Measurements from ENCODE around the gene CD72. TPM values are rescaled to one million over a fixed set of nuclear protein-coding genes. Genes with fewer than 3 reads are reported as not detected.

The CD72 gene
- total RNA-seq, 4 donors from 2014 or later: 1.2 to 5.6 (median 2.0) TPM

GRCh38 chr9:35658968-35659220 is 40.7 kb upstream of the CD72 start:
- intact Hi-C loops (cut with DNase I; ENCODE audit: low total_unique reads): no loop called here
- WGBS, 2 donors: 0% methylated on average over 2 of the region's 2 CpGs
- TF ChIP-seq CTCF (IDR thresholded peaks at IDR 0.05) (no peak), POLR2A (IDR thresholded peaks at IDR 0.05) (no peak)
- no peak for DNase-seq (ENCODE audit: low spot score in 2 of 2)
- H3K4me3 ChIP-seq (ENCODE audit: low read depth, poor library complexity, severe bottlenecking): peak overlapping the region; percentile 70

DNA sequence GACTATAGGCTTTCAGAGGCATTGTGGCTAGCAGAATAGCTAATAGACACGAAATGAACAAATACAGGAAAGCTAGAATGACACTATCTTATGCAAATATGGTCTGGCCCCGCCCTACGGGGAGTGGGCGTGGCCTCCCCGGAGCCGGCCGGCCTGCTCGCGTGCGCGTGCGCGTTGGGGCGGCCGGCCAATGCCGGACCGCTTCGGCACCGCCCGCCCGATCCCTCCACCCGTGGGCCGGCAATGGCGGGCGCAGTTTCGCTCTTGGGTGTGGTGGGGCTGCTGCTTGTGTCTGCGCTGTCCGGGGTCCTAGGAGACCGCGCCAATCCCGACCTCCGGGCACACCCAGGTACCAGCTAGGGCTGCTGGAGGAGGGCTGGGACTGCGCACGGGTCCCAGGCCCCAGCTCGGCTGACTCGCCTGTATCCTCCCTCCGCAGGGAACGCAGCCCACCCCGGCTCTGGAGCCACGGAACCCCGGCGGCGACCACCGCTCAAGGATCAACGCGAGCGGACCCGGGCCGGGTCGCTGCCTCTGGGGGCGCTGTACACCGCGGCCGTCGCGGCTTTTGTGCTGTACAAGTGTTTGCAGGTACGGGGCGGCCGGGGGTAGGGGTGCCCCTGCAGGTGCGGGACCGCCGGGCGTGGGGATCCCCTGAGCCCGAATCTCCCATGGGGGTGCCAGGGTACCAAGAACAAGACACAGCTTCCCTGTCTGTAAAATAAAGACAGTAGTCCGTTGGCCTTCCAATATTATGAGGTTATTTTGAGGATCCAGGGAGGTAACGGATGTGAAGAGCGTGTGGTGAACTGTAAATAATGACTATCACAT is 40.1 kb upstream of the CD72 start, which contains the start of gene CCDC107:
Gene CCDC107, plus strand, starts transcription at position 156 of the 831 bp plus-strand sequence. Its CDS starts 88 bp downstream, at position 244.
- intact Hi-C loops (cut with DNase I; ENCODE audit: low total_unique reads): no loop called here
- 0 to 1% methylated on average over 44 to 55 of the region's 67 CpGs for WGBS, 2 donors
- no peak for TF ChIP-seq POLR2A (IDR thresholded peaks at IDR 0.05)
- no peak for TF ChIP-seq CTCF (IDR thresholded peaks at IDR 0.05)

GRCh38 chr9:35657546-35658136 is 39.4 kb upstream of the CD72 start, which contains the start of gene RMRP:
Gene RMRP (minus strand): TSS chr9:35658019.
- H3K4me3 ChIP-seq (ENCODE audit: low read depth, poor library complexity, severe bottlenecking): peak within 1 kb of the TSS; percentile 70
- intact Hi-C loops (cut with DNase I; ENCODE audit: low total_unique reads): no loop called here
- TF ChIP-seq POLR2A (IDR thresholded peaks at IDR 0.05): no peak
- TF ChIP-seq CTCF (IDR thresholded peaks at IDR 0.05): peak in 1 of 3 donors; percentile 47
- DNase-seq (ENCODE audit: low spot score in 2 of 2): peak; percentile 95 to 99
- 0% methylated on average over 27 to 42 of the region's 42 CpGs for WGBS, 2 donors

More for the DNA sequence above, 40.1 kb upstream of the CD72 start, which contains the start of gene CCDC107:
- H3K4me3 ChIP-seq (ENCODE audit: low read depth, poor library complexity, severe bottlenecking): peak within 1 kb of the TSS; percentile 70
- peak; percentile 71 to 96 for DNase-seq (ENCODE audit: low spot score in 2 of 2)

- 27% methylated on average over 25 of the region's 25 CpGs for WGBS, 2 donors
- DNase-seq (ENCODE audit: low spot score in 2 of 2): peak in 1 of 2 donors; percentile 91
- peak overlapping the region; percentile 7 for H3K4me3 ChIP-seq (ENCODE audit: low read depth, poor library complexity, severe bottlenecking)
- TF ChIP-seq POLR2A (IDR thresholded peaks at IDR 0.05) (no peak), CTCF (IDR thresholded peaks at IDR 0.05) (no peak)
- intact Hi-C loops (cut with DNase I; ENCODE audit: low total_unique reads): no loop called here
These were observed 38.8 kb upstream of the CD72 start for GRCh38 chr9:35656831-35657545.

DNA sequence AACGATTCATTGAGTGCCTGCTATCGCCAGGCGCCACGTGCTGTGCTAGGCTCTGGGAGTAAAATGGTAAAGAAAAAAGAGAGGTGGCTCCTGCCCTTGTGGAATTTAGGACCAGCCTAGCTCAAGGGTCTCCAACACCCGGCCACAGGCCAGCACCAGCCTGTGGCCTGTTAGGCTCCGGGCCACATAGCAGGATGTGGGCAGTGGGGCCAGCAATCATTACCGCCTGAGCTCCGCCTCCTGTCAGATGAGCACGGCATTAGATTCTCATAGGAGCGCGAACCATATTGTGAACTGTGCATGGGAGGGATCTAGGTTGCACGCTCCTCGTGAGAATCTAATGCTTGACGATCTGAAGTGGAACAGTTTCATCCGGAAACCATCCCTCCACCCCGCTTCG is 38.1 kb upstream of the CD72 start:
- H3K4me3 ChIP-seq (ENCODE audit: low read depth, poor library complexity, severe bottlenecking): no peak overlapping the region
- 83 to 85% methylated on average over 17 of the region's 17 CpGs for WGBS, 2 donors
- DNase-seq (ENCODE audit: low spot score in 2 of 2): no peak
- intact Hi-C loops (cut with DNase I; ENCODE audit: low total_unique reads): no loop called here
- no peak for TF ChIP-seq POLR2A (IDR thresholded peaks at IDR 0.05)
- no peak for TF ChIP-seq CTCF (IDR thresholded peaks at IDR 0.05)

Data from lower leg skin (tissue), 4 donors.